ENCODE results near the gene IGSF6.
A peak's percentile ranks its signal among the peaks of the same experiment; 100 is the strongest.
"Not testable (repeated sequence)": the region's sequence is repeated elsewhere in the genome, so short reads cannot be mapped to it uniquely, and the experiment has no call there.

Gene IGSF6

GRCh38 chr16:21631951-21632575 is 20.3 kb downstream of the IGSF6 start:
- not testable (repeated sequence) for DNase-seq (ENCODE audit: extremely low spot score, insufficient read length, low read depth); FAIRE-seq

- not testable (repeated sequence) for FAIRE-seq; DNase-seq (ENCODE audit: extremely low spot score, insufficient read length, low read depth)
Observed at GRCh38 chr16:21631376-21631775, 21.0 kb downstream of the IGSF6 start.

GRCh38 chr16:21630866-21631265 is 21.5 kb downstream of the IGSF6 start:
- not testable (repeated sequence) for FAIRE-seq

GRCh38 chr16:21629616-21630539 is 22.5 kb downstream of the IGSF6 start:
- not testable (repeated sequence) for DNase-seq (ENCODE audit: extremely low spot score, insufficient read length, low read depth); FAIRE-seq

More at GRCh38 chr16:21630866-21631265, 21.5 kb downstream of the IGSF6 start:
- not testable (repeated sequence) for DNase-seq (ENCODE audit: extremely low spot score, insufficient read length, low read depth)

- DNase-seq (ENCODE audit: extremely low spot score, insufficient read length, low read depth) (no peak), FAIRE-seq (no peak)
Observed at GRCh38 chr16:21628772-21629171, 23.6 kb downstream of the IGSF6 start.

GRCh38 chr16:21628121-21628726 is 24.2 kb downstream of the IGSF6 start:
- FAIRE-seq (no peak), DNase-seq (ENCODE audit: extremely low spot score, insufficient read length, low read depth) (no peak)

- DNase-seq (ENCODE audit: extremely low spot score, insufficient read length, low read depth) (no peak), FAIRE-seq (no peak)
Observed at GRCh38 chr16:21626659-21627277, 25.6 kb downstream of the IGSF6 start.

- peak; percentile 29 for FAIRE-seq
- no peak for DNase-seq (ENCODE audit: extremely low spot score, insufficient read length, low read depth)
Observed at GRCh38 chr16:21625026-21625425, 27.4 kb downstream of the IGSF6 start.

GRCh38 chr16:21622545-21622944 is 29.9 kb downstream of the IGSF6 start:
- FAIRE-seq (no peak), DNase-seq (ENCODE audit: extremely low spot score, insufficient read length, low read depth) (no peak)

- no peak for DNase-seq (ENCODE audit: extremely low spot score, insufficient read length, low read depth)
- no peak for FAIRE-seq
Observed at GRCh38 chr16:21620592-21620991, 31.8 kb downstream of the IGSF6 start.

- no peak for DNase-seq (ENCODE audit: extremely low spot score, insufficient read length, low read depth)
Observed at GRCh38 chr16:21619765-21620425, 32.5 kb downstream of the IGSF6 start.

GRCh38 chr16:21618281-21618680 is 34.1 kb downstream of the IGSF6 start:
- DNase-seq (ENCODE audit: extremely low spot score, insufficient read length, low read depth) (no peak), FAIRE-seq (no peak)

More at GRCh38 chr16:21619765-21620425, 32.5 kb downstream of the IGSF6 start:
- no peak for FAIRE-seq

- no peak for DNase-seq (ENCODE audit: extremely low spot score, insufficient read length, low read depth)
- peak; percentile 18 for FAIRE-seq
Observed at GRCh38 chr16:21617607-21618006, 34.8 kb downstream of the IGSF6 start.

- DNase-seq (ENCODE audit: extremely low spot score, insufficient read length, low read depth) (no peak), FAIRE-seq (no peak)
Observed at GRCh38 chr16:21614896-21615295, 37.5 kb downstream of the IGSF6 start.

- no peak for DNase-seq (ENCODE audit: extremely low spot score, insufficient read length, low read depth)
- FAIRE-seq: no peak
Observed at GRCh38 chr16:21613781-21614180, 38.6 kb downstream of the IGSF6 start.

GRCh38 chr16:21613361-21613760 is 39.0 kb downstream of the IGSF6 start:
- FAIRE-seq (no peak), DNase-seq (ENCODE audit: extremely low spot score, insufficient read length, low read depth) (no peak)

- DNase-seq (ENCODE audit: extremely low spot score, insufficient read length, low read depth): no peak
- no peak for FAIRE-seq
Observed at GRCh38 chr16:21611556-21612384, 40.6 kb downstream of the IGSF6 start.

GRCh38 chr16:21611198-21611555 is 41.2 kb downstream of the IGSF6 start:
- DNase-seq (ENCODE audit: extremely low spot score, insufficient read length, low read depth) (no peak), FAIRE-seq (no peak)

GRCh38 chr16:21610766-21611165 is 41.6 kb downstream of the IGSF6 start:
- FAIRE-seq: no peak
- no peak for DNase-seq (ENCODE audit: extremely low spot score, insufficient read length, low read depth)
